GM18873 (cell line): ENCODE measurements around the gene RBM14.

Experiments
- ATAC-seq: cut with Tn5 transposase; IDR thresholded peaks from one replicate; pipeline ENCODE4 v1.9.1; 2021; ENCODE audit warnings: mild to moderate bottlenecking, moderate library complexity, moderate number of reproducible peaks; ENCODE audit not compliant: unreplicated experiment, low FRiP score

The RBM14 gene

DNA sequence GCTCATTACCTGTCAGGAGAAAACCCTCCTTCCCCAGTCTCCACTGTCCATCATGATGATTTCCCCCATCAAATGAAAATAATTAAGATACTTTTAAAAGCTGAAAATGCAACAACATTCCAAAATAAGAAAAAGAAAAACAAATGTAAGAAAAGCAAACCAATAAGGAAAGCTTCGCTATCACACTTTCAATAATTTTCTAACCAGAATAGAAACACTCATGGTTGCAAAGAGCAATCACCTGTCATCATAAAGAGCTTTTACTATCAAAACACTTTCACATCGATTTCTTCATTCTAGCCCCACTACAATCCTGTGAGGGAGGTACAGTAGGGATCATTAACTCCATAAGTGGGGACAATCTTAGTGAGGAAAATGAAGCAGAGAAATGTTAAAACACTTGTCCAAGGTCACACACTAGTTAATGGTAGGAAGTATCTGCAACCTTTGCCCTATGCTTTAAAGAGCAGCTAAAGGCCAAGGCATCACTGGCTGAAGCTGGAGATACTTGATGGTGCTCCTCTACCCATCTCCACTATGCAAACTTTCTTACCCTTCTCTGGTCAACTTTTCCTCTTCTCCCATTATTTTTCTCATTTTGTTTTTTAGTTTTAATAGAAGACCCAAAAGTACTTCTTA is 58.7 kb downstream of the RBM14 start:
- no peak for ATAC-seq

DNA sequence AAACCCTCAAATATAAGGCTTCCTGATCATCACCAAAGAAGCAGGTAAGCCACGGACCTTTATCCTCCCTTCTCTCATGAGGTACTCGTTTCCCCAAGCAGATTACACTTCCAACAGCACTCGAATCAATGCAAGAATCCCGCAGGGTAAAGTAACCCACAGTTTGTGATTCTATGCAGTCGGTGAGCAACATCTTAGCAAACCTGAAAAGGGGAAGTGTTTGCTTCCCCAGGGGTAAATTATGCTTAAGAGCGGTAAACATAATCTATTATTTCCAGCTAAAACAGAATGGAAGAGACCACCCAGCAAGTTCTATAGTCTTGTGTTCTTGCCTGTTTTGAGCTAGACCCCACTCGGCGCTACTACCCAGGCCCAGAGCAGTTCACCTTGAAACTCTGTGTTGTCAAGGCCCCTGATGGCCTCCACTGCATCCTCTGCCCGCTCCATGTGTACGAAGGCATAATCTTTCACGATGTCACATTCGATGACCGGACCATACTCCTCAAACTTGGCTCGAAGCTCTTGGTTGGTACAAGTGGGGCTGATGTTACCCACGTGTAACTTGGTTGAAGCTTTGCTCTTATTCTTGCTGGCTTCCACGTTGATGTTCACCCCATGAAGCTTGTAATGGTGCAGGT is 60.0 kb downstream of the RBM14 start:
- no peak for ATAC-seq
